GM18858 (cell line): ENCODE data around the gene PNCK.

Experiments used
- ATAC-seq: cut with Tn5 transposase; IDR thresholded peaks from one replicate; pipeline ENCODE4 v1.9.1; 2021; ENCODE audit not compliant: unreplicated experiment

PNCK gene

GRCh38 chrX:153631907-153632594 is 41.6 kb downstream of the PNCK start:
- ATAC-seq = no peak

- ATAC-seq = no peak
Measured at GRCh38 chrX:153631346-153631745, 42.3 kb downstream of the PNCK start.

GRCh38 chrX:153628665-153629064 is 44.9 kb downstream of the PNCK start:
- ATAC-seq = no peak

GRCh38 chrX:153628129-153628528 is 45.5 kb downstream of the PNCK start:
- no peak for ATAC-seq

GRCh38 chrX:153627675-153628111 is 45.9 kb downstream of the PNCK start:
- no peak for ATAC-seq

GRCh38 chrX:153626863-153627674 is 46.5 kb downstream of the PNCK start:
- no peak for ATAC-seq

GRCh38 chrX:153626025-153626633 is 47.5 kb downstream of the PNCK start:
- ATAC-seq = no peak

- ATAC-seq = no peak
Measured at GRCh38 chrX:153625271-153626024, 48.2 kb downstream of the PNCK start.

- no peak for ATAC-seq
Measured at GRCh38 chrX:153624196-153625091, 49.2 kb downstream of the PNCK start.

- ATAC-seq = no peak
Measured at GRCh38 chrX:153623310-153624029, 50.1 kb downstream of the PNCK start.

GRCh38 chrX:153622661-153623309 is 50.8 kb downstream of the PNCK start:
- no peak for ATAC-seq

- no peak for ATAC-seq
Measured at GRCh38 chrX:153621949-153622598, 51.5 kb downstream of the PNCK start.

- ATAC-seq = no peak
Measured at GRCh38 chrX:153620576-153620975, 53.0 kb downstream of the PNCK start.
